A673 (cell line): ENCODE measurements around the gene DSC1. TPM values are rescaled to one million over a fixed set of nuclear protein-coding genes. Genes with fewer than 3 reads are reported as not detected.

ENCODE experiments used
- BruUV-seq: library from RNA; stranded (reverse); fragments of 400-500 nt; replicated peaks from 2 replicates; lab custom pipeline; 2021; lab: Mats Ljungman, UMichigan
- CTCF ChIA-PET: fragments of 300-600 bp; sonication (Branson Sonifier 250); formaldehyde crosslinking; loops from one replicate; lab custom pipeline; 2022; ENCODE audit warnings: antibody characterized with exemption; lab: Charles Lee
- POLR2A ChIA-PET: fragments of 300-600 bp; sonication (Branson Sonifier 250); formaldehyde crosslinking; loops from one replicate; lab custom pipeline; 2022; ENCODE audit warnings: antibody characterized with exemption; ENCODE audit not compliant: low non-redundant PET; lab: Charles Lee
- DNase-seq: peaks from one replicate; pipeline ENCODE4 v3.0.0-alpha.2; 2015; ENCODE audit warnings: low spot score
- H3K27ac ChIP-seq: fragments of 200-600 bp; sonication (generic); 2 replicates; pipeline ENCODE4 v1.5.1; 2016; ENCODE audit warnings: mixed run types, low read depth, mild to moderate bottlenecking, mixed read lengths, antibody characterized with exemption, low read length; ENCODE audit not compliant: poor library complexity, severe bottlenecking
- H3K27me3 ChIP-seq: fragments of 200-600 bp; sonication (generic); replicated peaks from 2 replicates; pipeline ENCODE4 v1.6.1; 2017; ENCODE audit warnings: mixed run types, low read depth, mild to moderate bottlenecking, mixed read lengths, antibody characterized with exemption, low read length; ENCODE audit not compliant: insufficient read depth, poor library complexity
- H3K36me3 ChIP-seq: fragments of 200-600 bp; sonication (generic); 2 replicates; pipeline ENCODE4 v1.6.1; 2016; ENCODE audit warnings: mixed run types, mild to moderate bottlenecking, mixed read lengths, antibody characterized with exemption, low read length; ENCODE audit not compliant: insufficient read depth, poor library complexity, severe bottlenecking
- H3K4me1 ChIP-seq: fragments of 200-600 bp; sonication (generic); 2 replicates; pipeline ENCODE4 v1.6.1; 2017; ENCODE audit warnings: mixed run types, mild to moderate bottlenecking, mixed read lengths, antibody characterized with exemption, low read length; ENCODE audit not compliant: insufficient read depth, poor library complexity, severe bottlenecking
- H3K4me3 ChIP-seq: fragments of 200-600 bp; sonication (generic); 2 replicates; pipeline ENCODE4 v1.5.1; 2016; ENCODE audit warnings: low read depth, mixed run types, mild to moderate bottlenecking, mixed read lengths, low read length; ENCODE audit not compliant: poor library complexity, severe bottlenecking
- H3K9me3 ChIP-seq: fragments of 200-600 bp; sonication (generic); 2 replicates; pipeline ENCODE4 v1.6.1; 2016; ENCODE audit warnings: mixed run types, low read depth, mild to moderate bottlenecking, mixed read lengths, antibody characterized with exemption, low read length; ENCODE audit not compliant: poor library complexity, severe bottlenecking
- EZH2 ChIP-seq: fragments of 200-600 bp; sonication (generic); IDR thresholded peaks from 2 replicates; pipeline ENCODE4 v1.6.1; 2017; ENCODE audit warnings: borderline replicate concordance, low read depth, mild to moderate bottlenecking, mixed read lengths, antibody characterized with exemption, low read length; ENCODE audit not compliant: poor library complexity, severe bottlenecking
- intact Hi-C: fragments of 100-400 bp; cut with micrococcal nuclease; formaldehyde crosslinking; loops from one replicate; pipeline ENCODE4 v1.10.0; 2022; ENCODE audit not compliant: unreplicated experiment
- total RNA-seq: library from RNA; stranded (reverse); gene quantifications from 2 replicates; pipeline ENCODE4 v1.2.3, GENCODE V29; 2021
- TF ChIP-seq, protein P1 (sequence below): fragments of 300-800, 200-600 bp; sonication (generic); conservative IDR thresholded peaks from 2 replicates; pipeline ENCODE4 v1.5.1; 2017; ENCODE audit warnings: low read depth, mild to moderate bottlenecking, antibody characterized with exemption, low read length, moderate library complexity, mixed read lengths

The DSC1 gene
- total RNA-seq, 1 experiment from 2014 or later: not detected

DNA sequence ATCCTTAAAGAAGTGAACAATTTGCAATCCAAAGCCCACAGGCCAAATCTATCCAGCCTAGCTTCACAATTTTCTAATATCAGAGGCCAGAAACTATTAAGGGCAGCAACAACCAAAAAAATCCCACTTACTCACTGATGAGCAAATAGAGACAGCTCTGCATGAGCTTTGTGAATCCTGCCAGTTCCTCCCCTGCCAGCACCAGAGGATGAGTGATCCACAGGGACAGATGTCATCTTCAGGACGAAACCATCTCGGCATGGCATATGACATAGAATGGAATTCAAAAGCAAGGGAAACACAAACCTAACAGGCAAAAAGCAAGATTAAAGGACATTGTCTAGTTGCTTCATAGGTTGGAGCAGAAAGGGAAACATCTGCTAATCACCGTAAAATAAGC lies 58.2 kb downstream of the DSC1 start:
- ChIA-PET CTCF (no interaction called here), POLR2A (no interaction called here)

DNA sequence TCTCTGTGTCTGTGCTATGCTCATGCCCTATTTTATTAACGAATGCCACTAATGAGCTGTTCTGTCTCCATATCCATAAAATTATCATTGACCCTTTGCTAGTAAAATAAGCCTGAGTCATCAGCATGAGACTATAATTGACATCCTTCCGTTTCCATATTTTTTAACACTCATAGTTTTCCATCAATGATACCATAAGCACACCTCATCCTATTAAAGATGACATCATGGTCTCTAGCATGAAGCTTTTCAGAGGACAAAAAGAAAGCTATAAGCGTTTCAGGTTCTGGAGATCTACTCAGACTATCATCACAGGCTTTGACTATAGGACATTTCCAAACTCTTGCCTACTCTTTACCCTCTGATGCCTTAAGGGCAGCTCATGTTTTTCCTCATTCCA lies 59.2 kb downstream of the DSC1 start:
- intact Hi-C loops: no loop called here
- no TSS peak for BruUV-seq

More for the DNA sequence above, 58.2 kb downstream of the DSC1 start:
- no peak overlapping the region for H3K27ac ChIP-seq
- H3K4me3 ChIP-seq: no peak overlapping the region
- BruUV-seq: no TSS peak
- no peaks in the 10 kb centered on the region for H3K36me3 ChIP-seq
- no peaks in the 10 kb centered on the region for H3K4me1 ChIP-seq
- DNase-seq: no peak
- H3K9me3 ChIP-seq: no peaks in the 10 kb centered on the region
- H3K27me3 ChIP-seq: peaks cover 57% of the 10 kb centered on the region
- intact Hi-C loops: no loop called here
- TF ChIP-seq, protein P1, sequence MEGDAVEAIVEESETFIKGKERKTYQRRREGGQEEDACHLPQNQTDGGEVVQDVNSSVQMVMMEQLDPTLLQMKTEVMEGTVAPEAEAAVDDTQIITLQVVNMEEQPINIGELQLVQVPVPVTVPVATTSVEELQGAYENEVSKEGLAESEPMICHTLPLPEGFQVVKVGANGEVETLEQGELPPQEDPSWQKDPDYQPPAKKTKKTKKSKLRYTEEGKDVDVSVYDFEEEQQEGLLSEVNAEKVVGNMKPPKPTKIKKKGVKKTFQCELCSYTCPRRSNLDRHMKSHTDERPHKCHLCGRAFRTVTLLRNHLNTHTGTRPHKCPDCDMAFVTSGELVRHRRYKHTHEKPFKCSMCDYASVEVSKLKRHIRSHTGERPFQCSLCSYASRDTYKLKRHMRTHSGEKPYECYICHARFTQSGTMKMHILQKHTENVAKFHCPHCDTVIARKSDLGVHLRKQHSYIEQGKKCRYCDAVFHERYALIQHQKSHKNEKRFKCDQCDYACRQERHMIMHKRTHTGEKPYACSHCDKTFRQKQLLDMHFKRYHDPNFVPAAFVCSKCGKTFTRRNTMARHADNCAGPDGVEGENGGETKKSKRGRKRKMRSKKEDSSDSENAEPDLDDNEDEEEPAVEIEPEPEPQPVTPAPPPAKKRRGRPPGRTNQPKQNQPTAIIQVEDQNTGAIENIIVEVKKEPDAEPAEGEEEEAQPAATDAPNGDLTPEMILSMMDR: no peak
- no peak for TF ChIP-seq EZH2

DNA sequence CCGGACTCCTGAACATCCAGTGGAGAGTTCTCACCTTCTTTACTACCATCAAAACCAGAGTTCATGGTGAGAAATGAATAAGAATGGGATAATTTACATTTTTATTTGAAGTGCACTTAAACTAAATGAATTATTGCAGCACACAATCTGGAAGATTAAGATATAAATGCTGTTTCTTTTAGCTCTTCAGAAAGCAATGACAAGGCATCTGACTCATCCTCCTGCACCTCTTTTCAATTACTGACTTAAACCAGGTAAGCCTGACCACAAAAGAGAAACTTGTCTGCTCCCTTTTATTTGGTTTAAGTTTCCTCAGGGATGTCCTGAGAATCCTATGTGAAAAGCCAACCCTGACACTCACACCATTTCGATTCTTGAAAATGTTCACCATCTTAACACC lies 59.7 kb downstream of the DSC1 start:
- BruUV-seq: no TSS peak
- no peak overlapping the region for H3K27ac ChIP-seq
- intact Hi-C loops: no loop called here
- CTCF ChIA-PET: no interaction called here
- H3K4me3 ChIP-seq: no peak overlapping the region
- DNase-seq: no peak
- H3K36me3 ChIP-seq: no peaks in the 10 kb centered on the region
- H3K9me3 ChIP-seq: no peaks in the 10 kb centered on the region
- TF ChIP-seq, protein P1: no peak
- TF ChIP-seq EZH2: no peak
- H3K4me1 ChIP-seq: no peaks in the 10 kb centered on the region
- H3K27me3 ChIP-seq: peaks cover 65% of the 10 kb centered on the region
- POLR2A ChIA-PET: no interaction called here

More for the DNA sequence above, 59.2 kb downstream of the DSC1 start:
- CTCF ChIA-PET: no interaction called here
- no peak overlapping the region for H3K27ac ChIP-seq
- DNase-seq: no peak
- no peak for TF ChIP-seq EZH2
- TF ChIP-seq, protein P1: no peak
- no peaks in the 10 kb centered on the region for H3K9me3 ChIP-seq
- H3K27me3 ChIP-seq: peaks cover 65% of the 10 kb centered on the region
- H3K4me3 ChIP-seq: no peak overlapping the region
- POLR2A ChIA-PET: no interaction called here
- H3K4me1 ChIP-seq: no peaks in the 10 kb centered on the region
- no peaks in the 10 kb centered on the region for H3K36me3 ChIP-seq
